HG03469 (cell line): ENCODE data around the gene KCNT1.

Experiments
- ATAC-seq: cut with Tn5 transposase; IDR thresholded peaks from one replicate; pipeline ENCODE4 v1.9.1; 2021; ENCODE audit warnings: mild to moderate bottlenecking, moderate library complexity, moderate number of reproducible peaks; ENCODE audit not compliant: unreplicated experiment

The KCNT1 gene

GRCh38 chr9:135744333-135745070 lies 42.5 kb downstream of the KCNT1 start:
- no peak for ATAC-seq

GRCh38 chr9:135745189-135745588 lies 43.2 kb downstream of the KCNT1 start:
- ATAC-seq: no peak

GRCh38 chr9:135745686-135746324 lies 43.8 kb downstream of the KCNT1 start:
- ATAC-seq: no peak

- ATAC-seq: no peak
Measured at GRCh38 chr9:135746565-135746964, 44.6 kb downstream of the KCNT1 start.

GRCh38 chr9:135747311-135747710 lies 45.3 kb downstream of the KCNT1 start:
- no peak for ATAC-seq

GRCh38 chr9:135748676-135749075 lies 46.7 kb downstream of the KCNT1 start:
- no peak for ATAC-seq

- ATAC-seq: no peak
Measured at GRCh38 chr9:135749171-135750045, 47.4 kb downstream of the KCNT1 start.

- ATAC-seq: no peak
Measured at GRCh38 chr9:135750786-135751185, 48.8 kb downstream of the KCNT1 start.

GRCh38 chr9:135751501-135751900 lies 49.5 kb downstream of the KCNT1 start:
- no peak for ATAC-seq

- no peak for ATAC-seq
Measured at GRCh38 chr9:135752281-135753204, 50.6 kb downstream of the KCNT1 start.

- no peak for ATAC-seq
Measured at GRCh38 chr9:135753391-135754105, 51.6 kb downstream of the KCNT1 start.

- no peak for ATAC-seq
Measured at GRCh38 chr9:135756576-135756975, 54.6 kb downstream of the KCNT1 start.

GRCh38 chr9:135757356-135757755 lies 55.4 kb downstream of the KCNT1 start:
- no peak for ATAC-seq

GRCh38 chr9:135758056-135758455 lies 56.1 kb downstream of the KCNT1 start:
- ATAC-seq: no peak

- no peak for ATAC-seq
Measured at GRCh38 chr9:135758870-135759269, 56.9 kb downstream of the KCNT1 start.

- ATAC-seq: no peak
Measured at GRCh38 chr9:135759676-135760300, 57.8 kb downstream of the KCNT1 start.

GRCh38 chr9:135760465-135760864 lies 58.5 kb downstream of the KCNT1 start:
- ATAC-seq: no peak

GRCh38 chr9:135761150-135761844 lies 59.3 kb downstream of the KCNT1 start:
- no peak for ATAC-seq

- no peak for ATAC-seq
Measured at GRCh38 chr9:135761845-135762168, 59.8 kb downstream of the KCNT1 start.
